HG03064 (cell line): ENCODE measurements around the gene TSPAN14.
A peak's percentile ranks its signal among the peaks of the same experiment; 100 is the strongest.

Source experiments
- ATAC-seq: cut with Tn5 transposase; IDR thresholded peaks from one replicate; pipeline ENCODE4 v1.9.1; 2021; ENCODE audit warnings: low read depth; ENCODE audit not compliant: unreplicated experiment

Gene TSPAN14

GRCh38 chr10:80486785-80487420 lies 32.8 kb downstream of the TSPAN14 start:
- ATAC-seq, result no peak

- no peak for ATAC-seq
These were observed 33.3 kb downstream of the TSPAN14 start for GRCh38 chr10:80487421-80487785.

GRCh38 chr10:80487791-80488538 lies 33.9 kb downstream of the TSPAN14 start:
- ATAC-seq, result peak; percentile 61

GRCh38 chr10:80488539-80489066 lies 34.5 kb downstream of the TSPAN14 start:
- no peak for ATAC-seq

- no peak for ATAC-seq
These were observed 35.4 kb downstream of the TSPAN14 start for GRCh38 chr10:80489371-80490112.

GRCh38 chr10:80491251-80492102 lies 37.4 kb downstream of the TSPAN14 start:
- no peak for ATAC-seq

GRCh38 chr10:80492848-80493521 lies 38.9 kb downstream of the TSPAN14 start:
- ATAC-seq, result peak; percentile 27

- ATAC-seq, result peak; percentile 45
These were observed 39.5 kb downstream of the TSPAN14 start for GRCh38 chr10:80493522-80494051.

- ATAC-seq, result no peak
These were observed 42.6 kb downstream of the TSPAN14 start for GRCh38 chr10:80496555-80497172.

- ATAC-seq, result no peak
These were observed 43.3 kb downstream of the TSPAN14 start for GRCh38 chr10:80497187-80498077.

- no peak for ATAC-seq
These were observed 44.1 kb downstream of the TSPAN14 start for GRCh38 chr10:80498078-80498832.

GRCh38 chr10:80498833-80499741 lies 45.0 kb downstream of the TSPAN14 start:
- ATAC-seq, result no peak

GRCh38 chr10:80500572-80501380 lies 46.7 kb downstream of the TSPAN14 start:
- ATAC-seq, result peak; percentile 46

- ATAC-seq, result no peak
These were observed 47.3 kb downstream of the TSPAN14 start for GRCh38 chr10:80501381-80501912.

GRCh38 chr10:80501913-80502521 lies 47.9 kb downstream of the TSPAN14 start:
- no peak for ATAC-seq
